Cardiac ventricle fibroblast (primary cell): ENCODE results near the gene TRAPPC3L. TPM values are rescaled to one million over a fixed set of nuclear protein-coding genes. Genes with fewer than 3 reads are reported as not detected.

ENCODE experiments used
- total RNA-seq: library from RNA; depleted of rRNA; stranded (reverse); fragments of >200 nt; gene quantifications from 2 replicates; pipeline ENCODE4 v1.2.3, GENCODE V29; 2015

TRAPPC3L gene
- total RNA-seq, result 1.2 TPM in 1 of 2 replicates, not detected in the other

DNA sequence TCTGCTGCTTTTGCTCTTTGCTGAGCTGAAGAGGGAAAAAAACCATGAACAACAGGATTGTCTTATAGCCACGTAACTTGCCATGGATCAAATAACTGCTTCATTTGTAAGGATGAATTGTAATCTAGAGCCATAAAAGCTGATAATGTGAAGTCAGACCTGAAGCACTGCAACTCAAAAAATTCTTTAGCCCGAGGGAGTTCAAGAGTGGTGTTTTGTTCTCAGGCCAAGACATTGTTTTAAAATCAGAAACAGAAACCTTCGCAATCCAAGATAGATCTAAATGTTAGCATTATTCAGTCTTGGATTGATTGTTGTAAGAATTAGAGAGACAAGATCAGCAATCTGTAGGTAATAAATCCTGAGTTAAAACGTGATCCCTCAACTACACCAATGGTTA lies at the start of gene TRAPPC3L:
TRAPPC3L (minus strand) TSS at position 34 of the 400 bp plus-strand sequence. CDS start 170 bp downstream, outside the sequence.

DNA sequence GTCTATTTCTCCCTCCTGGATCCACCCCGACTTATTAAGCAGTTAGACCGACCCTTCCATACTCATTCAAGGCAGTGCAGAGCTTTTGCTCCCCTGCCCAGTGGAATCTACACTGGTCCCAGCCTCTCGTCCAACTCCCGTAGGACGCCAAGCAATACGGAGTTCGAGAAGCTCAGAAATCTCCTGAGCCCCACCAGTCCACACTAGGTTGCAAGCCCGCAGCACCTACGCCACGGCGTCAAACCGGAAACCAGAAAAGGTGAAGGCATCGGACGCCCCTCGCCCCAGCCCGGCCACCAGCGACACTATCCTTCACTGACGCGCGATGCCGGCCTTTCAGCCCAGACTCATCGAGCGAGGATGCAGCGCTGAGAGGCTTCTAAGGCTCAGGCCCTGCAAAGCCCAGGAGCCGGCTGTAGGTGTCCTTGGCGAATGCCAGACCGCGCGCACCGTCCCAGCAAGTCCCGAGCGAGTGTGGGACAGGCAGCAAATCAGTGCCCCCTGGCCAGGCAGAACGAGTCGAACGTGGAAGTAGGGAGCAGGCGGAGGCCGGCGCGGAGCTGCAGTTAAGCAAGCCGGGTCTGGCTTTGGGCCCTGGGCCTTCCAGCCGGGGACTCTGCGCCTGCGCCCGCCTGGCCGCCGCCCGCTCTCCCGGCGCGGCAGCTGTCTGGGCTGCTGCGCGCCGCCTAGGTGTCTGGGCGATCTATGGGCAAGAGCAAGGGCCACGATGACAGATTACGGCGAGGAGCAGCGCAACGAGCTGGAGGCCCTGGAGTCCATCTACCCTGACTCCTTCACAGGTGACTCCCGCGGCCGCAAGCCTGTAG lies 25.6 kb upstream of the TRAPPC3L start, which contains the start of gene RWDD1:
RWDD1 (plus strand) TSS at position 649 of the 827 bp plus-strand sequence; CDS start at position 728, 79 bp downstream.

DNA sequence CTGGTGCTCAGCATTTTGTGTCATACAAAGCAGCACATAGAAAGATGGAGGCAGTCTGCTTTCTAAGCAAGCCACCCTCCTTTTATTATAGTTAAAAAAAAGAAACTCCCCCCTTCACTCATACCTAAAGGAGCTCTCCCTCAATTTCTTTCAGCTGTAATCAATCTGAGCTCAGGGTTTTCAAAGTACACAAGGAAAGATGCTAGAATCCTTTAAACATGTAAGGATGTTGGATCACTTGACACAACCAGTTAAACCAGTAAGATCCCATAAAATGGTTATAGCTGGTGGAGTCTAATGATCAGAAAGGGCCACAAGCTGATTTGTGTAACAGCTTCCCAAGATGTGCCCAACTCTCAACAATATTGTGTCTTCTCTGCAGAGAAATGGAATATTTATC lies 8.0 kb upstream of the TRAPPC3L start, which contains the start of gene CALHM4:
CALHM4 (plus strand) TSS at position 301 of the 400 bp plus-strand sequence; CDS start at position 344, 43 bp downstream.

DNA sequence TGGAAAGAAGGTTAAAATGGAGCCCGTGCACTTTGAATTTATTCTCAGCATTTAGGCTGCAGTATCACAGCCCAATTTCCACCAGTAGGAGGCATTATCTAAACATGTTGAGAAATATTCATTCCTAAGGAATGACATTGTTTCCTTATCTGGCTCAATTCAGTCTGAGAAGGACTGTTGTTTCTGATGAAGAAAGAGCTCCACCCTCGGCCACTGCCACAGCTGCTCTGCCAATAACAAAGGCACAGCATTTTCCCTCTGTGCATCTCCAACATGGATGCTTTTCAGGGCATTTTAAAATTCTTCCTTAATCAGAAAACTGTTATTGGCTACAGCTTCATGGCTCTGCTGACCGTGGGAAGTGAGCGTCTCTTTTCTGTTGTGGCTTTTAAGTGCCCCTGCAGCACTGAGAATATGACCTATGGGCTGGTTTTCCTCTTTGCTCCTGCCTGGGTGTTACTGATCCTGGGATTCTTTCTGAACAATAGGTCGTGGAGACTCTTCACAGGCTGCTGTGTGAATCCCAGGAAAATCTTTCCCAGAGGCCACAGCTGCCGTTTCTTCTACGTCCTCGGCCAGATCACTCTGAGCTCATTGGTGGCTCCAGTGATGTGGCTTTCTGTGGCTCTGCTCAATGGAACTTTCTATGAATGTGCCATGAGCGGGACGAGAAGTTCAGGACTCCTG lies 33.9 kb downstream of the TRAPPC3L start, which contains the start of gene CALHM5:
CALHM5 (plus strand) TSS at position 216 of the 687 bp plus-strand sequence; CDS start at position 274, 58 bp downstream.

DNA sequence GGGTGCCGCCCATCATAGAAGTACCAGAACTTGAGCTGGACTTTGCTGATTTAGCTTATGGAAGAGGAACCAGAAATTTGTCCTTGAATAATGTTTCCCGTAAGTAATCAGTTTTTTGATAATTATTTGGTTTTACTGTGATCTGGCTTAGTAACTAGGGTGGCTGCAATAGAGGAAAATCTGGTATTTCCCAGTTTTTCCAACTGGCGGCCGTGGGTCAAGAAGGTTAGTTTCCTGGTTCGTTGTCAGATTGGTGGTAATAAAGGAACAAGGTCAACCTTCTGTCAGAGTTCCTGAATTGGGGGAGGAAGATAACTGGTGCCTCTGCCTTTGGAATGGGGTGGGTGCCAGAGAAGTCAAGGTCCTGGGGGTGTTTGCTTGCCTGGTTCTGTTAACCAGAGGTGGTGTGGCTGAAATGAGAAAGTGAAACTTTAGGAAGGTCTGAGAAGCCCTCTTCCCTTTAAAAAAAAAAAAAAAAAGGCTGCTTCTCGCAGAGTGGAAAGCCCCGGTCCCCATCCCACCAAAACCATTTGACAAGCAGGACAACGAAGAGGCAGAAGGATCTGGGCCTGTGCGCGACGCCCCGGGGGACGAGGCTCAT lies 84.1 kb downstream of the TRAPPC3L start, which contains the start of gene CALHM6:
CALHM6 (plus strand) TSS at position 45 of the 601 bp plus-strand sequence; CDS start at position 600, 555 bp downstream.

Other genes with a start within 250 kb of the TRAPPC3L start
- gene DSE, start 174.7 kb downstream of the TRAPPC3L start, total RNA-seq, result 47.3 and 48.9 TPM in 2 replicates
- 2.8 and 5.1 TPM in 2 replicates for gene CALHM6, start 84.3 kb downstream of the TRAPPC3L start, total RNA-seq
- gene CALHM5, start 34.0 kb downstream of the TRAPPC3L start, total RNA-seq, result 4.6 and 5.0 TPM in 2 replicates
- gene CALHM4, start 8.1 kb upstream of the TRAPPC3L start, total RNA-seq, result not detected in 2 replicates
- 37.7 and 40.2 TPM in 2 replicates for gene RWDD1, start 25.8 kb upstream of the TRAPPC3L start, total RNA-seq
- not detected in 2 replicates for gene RSPH4A, start 70.8 kb upstream of the TRAPPC3L start, total RNA-seq
- gene ZUP1, start 123.1 kb upstream of the TRAPPC3L start, total RNA-seq, result 4.0 and 7.6 TPM in 2 replicates
- 4.1 and 6.7 TPM in 2 replicates for gene KPNA5, start 135.5 kb upstream of the TRAPPC3L start, total RNA-seq
- 1.3 and 2.4 TPM in 2 replicates for gene FAM162B, start 220.0 kb upstream of the TRAPPC3L start, total RNA-seq